HEK293 (cell line): ENCODE measurements around the gene HOXD3.

ENCODE experiments used
- GLIS2 ChIP-seq: fragments of 450-650 bp; formaldehyde crosslinking; IDR thresholded peaks from 2 replicates; pipeline ENCODE4 v1.5.1; 2016; ENCODE audit warnings: missing biosample characterization, missing genetic modification characterization
- KLF1 ChIP-seq: fragments of 450-650 bp; formaldehyde crosslinking; IDR thresholded peaks from 2 replicates; pipeline ENCODE4 v1.5.1; 2016; ENCODE audit warnings: missing biosample characterization, missing genetic modification characterization
- KLF9 ChIP-seq: fragments of 450-650 bp; formaldehyde crosslinking; IDR thresholded peaks from 2 replicates; pipeline ENCODE4 v1.5.1; 2016; ENCODE audit warnings: missing biosample characterization, missing genetic modification characterization, low read depth
- MYNN ChIP-seq: fragments of 450-650 bp; formaldehyde crosslinking; IDR thresholded peaks from 2 replicates; pipeline ENCODE4 v1.5.1; 2016; ENCODE audit warnings: missing biosample characterization, missing genetic modification characterization, borderline replicate concordance
- TCF7L2 ChIP-seq: IDR thresholded peaks from 2 replicates; pipeline ENCODE4 v1.6.1; 2011; ENCODE audit warnings: low read depth, mild to moderate bottlenecking, inconsistent platforms, low read length, moderate library complexity, borderline replicate concordance
- ZBTB17 ChIP-seq: fragments of 450-650 bp; formaldehyde crosslinking; IDR thresholded peaks from 2 replicates; pipeline ENCODE4 v1.5.1; 2016; ENCODE audit warnings: missing biosample characterization, missing genetic modification characterization
- ZBTB6 ChIP-seq: fragments of 450-650 bp; formaldehyde crosslinking; IDR thresholded peaks from 2 replicates; pipeline ENCODE4 v1.5.1; 2017; ENCODE audit warnings: missing biosample characterization, missing genetic modification characterization
- ZBTB8A ChIP-seq: fragments of 450-650 bp; formaldehyde crosslinking; IDR thresholded peaks from 2 replicates; pipeline ENCODE4 v1.5.1; 2016; ENCODE audit warnings: missing biosample characterization, missing genetic modification characterization
- ZNF138 ChIP-seq: fragments of 450-650 bp; formaldehyde crosslinking; IDR thresholded peaks from 2 replicates; pipeline ENCODE4 v1.5.1; 2016; ENCODE audit warnings: missing biosample characterization, missing genetic modification characterization, borderline replicate concordance
- ZNF148 ChIP-seq: fragments of 450-650 bp; formaldehyde crosslinking; IDR thresholded peaks from 2 replicates; pipeline ENCODE4 v1.5.0; 2017; ENCODE audit warnings: missing biosample characterization, missing genetic modification characterization, borderline replicate concordance
- ZNF19 ChIP-seq: fragments of 450-650 bp; formaldehyde crosslinking; IDR thresholded peaks from 2 replicates; pipeline ENCODE4; 2016; ENCODE audit warnings: missing biosample characterization, missing genetic modification characterization, low read depth
- ZNF202 ChIP-seq: fragments of 450-650 bp; formaldehyde crosslinking; IDR thresholded peaks from 2 replicates; pipeline ENCODE4 v1.5.1; 2016; ENCODE audit warnings: missing biosample characterization, missing genetic modification characterization, borderline replicate concordance
- ZNF214 ChIP-seq: fragments of 450-650 bp; formaldehyde crosslinking; IDR thresholded peaks from 2 replicates; pipeline ENCODE4 v1.5.1; 2017; ENCODE audit warnings: missing biosample characterization, mild to moderate bottlenecking, missing genetic modification characterization, borderline replicate concordance
- ZNF223 ChIP-seq: fragments of 450-650 bp; formaldehyde crosslinking; IDR thresholded peaks from 2 replicates; pipeline ENCODE4 v1.5.1; 2016; ENCODE audit warnings: missing biosample characterization, missing genetic modification characterization
- ZNF239 ChIP-seq: fragments of 450-650 bp; formaldehyde crosslinking; IDR thresholded peaks from 2 replicates; pipeline ENCODE4 v1.5.1; 2016; ENCODE audit warnings: missing biosample characterization, missing genetic modification characterization
- ZNF24 ChIP-seq: fragments of 450-650 bp; formaldehyde crosslinking; IDR thresholded peaks from 2 replicates; pipeline ENCODE4 v1.5.1; 2016; ENCODE audit warnings: missing biosample characterization, missing genetic modification characterization
- ZNF366 ChIP-seq: fragments of 450-650 bp; formaldehyde crosslinking; conservative IDR thresholded peaks from 2 replicates; pipeline ENCODE4 v1.5.1; 2016; ENCODE audit warnings: missing biosample characterization, missing genetic modification characterization
- ZNF391 ChIP-seq: fragments of 450-650 bp; formaldehyde crosslinking; IDR thresholded peaks from 2 replicates; pipeline ENCODE4 v1.5.1; 2016; ENCODE audit warnings: low read depth, missing biosample characterization, missing genetic modification characterization, borderline replicate concordance
- ZNF394 ChIP-seq: fragments of 450-650 bp; formaldehyde crosslinking; IDR thresholded peaks from 2 replicates; pipeline ENCODE4 v1.5.1; 2016; ENCODE audit warnings: missing biosample characterization, missing genetic modification characterization, mild to moderate bottlenecking, moderate library complexity, borderline replicate concordance
- ZNF404 ChIP-seq: fragments of 450-650 bp; formaldehyde crosslinking; IDR thresholded peaks from 2 replicates; pipeline ENCODE4 v1.5.1; 2017; ENCODE audit warnings: missing biosample characterization, missing genetic modification characterization
- ZNF416 ChIP-seq: fragments of 450-650 bp; formaldehyde crosslinking; IDR thresholded peaks from 2 replicates; pipeline ENCODE4 v1.5.1; 2016; ENCODE audit warnings: missing biosample characterization, missing genetic modification characterization
- ZNF48 ChIP-seq: fragments of 450-650 bp; formaldehyde crosslinking; IDR thresholded peaks from 2 replicates; pipeline ENCODE4 v1.5.1; 2016; ENCODE audit warnings: missing biosample characterization, missing genetic modification characterization
- ZNF521 ChIP-seq: fragments of 450-650 bp; formaldehyde crosslinking; IDR thresholded peaks from 2 replicates; pipeline ENCODE4 v1.5.1; 2017; ENCODE audit warnings: missing biosample characterization, mild to moderate bottlenecking, missing genetic modification characterization
- ZNF549 ChIP-seq: fragments of 450-650 bp; IDR thresholded peaks from 2 replicates; pipeline ENCODE4 v1.5.1; 2018; ENCODE audit warnings: missing biosample characterization, missing genetic modification characterization, mild to moderate bottlenecking, inconsistent platforms, moderate library complexity
- ZNF555 ChIP-seq: fragments of 450-650 bp; formaldehyde crosslinking; conservative IDR thresholded peaks from 2 replicates; pipeline ENCODE4 v1.5.1; 2017; ENCODE audit warnings: missing biosample characterization, mild to moderate bottlenecking, missing genetic modification characterization, inconsistent platforms
- ZNF596 ChIP-seq: fragments of 450-650 bp; IDR thresholded peaks from 2 replicates; pipeline ENCODE4 v1.5.0; 2018; ENCODE audit warnings: missing biosample characterization, mild to moderate bottlenecking, missing genetic modification characterization, moderate library complexity
- ZNF624 ChIP-seq: fragments of 450-650 bp; formaldehyde crosslinking; IDR thresholded peaks from 2 replicates; pipeline ENCODE4 v1.5.1; 2017; ENCODE audit warnings: missing biosample characterization, missing genetic modification characterization
- ZNF626 ChIP-seq: fragments of 450-650 bp; sonication (Bioruptor Pico); formaldehyde crosslinking; IDR thresholded peaks from 2 replicates; pipeline ENCODE4 v1.5.1; 2018; ENCODE audit warnings: missing biosample characterization, missing genetic modification characterization, inconsistent platforms
- ZNF660 ChIP-seq: fragments of 450-650 bp; IDR thresholded peaks from 2 replicates; pipeline ENCODE4 v1.5.1; 2018; ENCODE audit warnings: missing biosample characterization, mild to moderate bottlenecking, missing genetic modification characterization
- ZNF670 ChIP-seq: fragments of 450-650 bp; formaldehyde crosslinking; IDR thresholded peaks from 2 replicates; pipeline ENCODE4 v1.5.1; 2016; ENCODE audit warnings: missing biosample characterization, missing genetic modification characterization, low read depth
- ZNF747 ChIP-seq: fragments of 450-650 bp; formaldehyde crosslinking; IDR thresholded peaks from 2 replicates; pipeline ENCODE4 v1.5.1; 2016; ENCODE audit warnings: missing biosample characterization, missing genetic modification characterization
- ZNF76 ChIP-seq: fragments of 450-650 bp; formaldehyde crosslinking; IDR thresholded peaks from 2 replicates; pipeline ENCODE4; 2016; ENCODE audit warnings: low read depth, missing biosample characterization, missing genetic modification characterization, borderline replicate concordance
- ZNF768 ChIP-seq: fragments of 450-650 bp; formaldehyde crosslinking; IDR thresholded peaks from 2 replicates; pipeline ENCODE4 v1.5.1; 2018; ENCODE audit warnings: missing biosample characterization, mild to moderate bottlenecking, missing genetic modification characterization
- ZNF777 ChIP-seq: fragments of 450-650 bp; formaldehyde crosslinking; IDR thresholded peaks from 2 replicates; pipeline ENCODE4 v1.5.1; 2017; ENCODE audit warnings: missing biosample characterization, missing genetic modification characterization, borderline replicate concordance
- ZNF792 ChIP-seq: fragments of 450-650 bp; formaldehyde crosslinking; IDR thresholded peaks from 2 replicates; pipeline ENCODE4 v1.5.1; 2016; ENCODE audit warnings: missing biosample characterization, missing genetic modification characterization
- ZSCAN30 ChIP-seq: fragments of 450-650 bp; IDR thresholded peaks from 2 replicates; pipeline ENCODE4 v1.5.1; 2018; ENCODE audit warnings: missing biosample characterization, mild to moderate bottlenecking, missing genetic modification characterization, moderate library complexity
- TF ChIP-seq, protein P1 (sequence below): fragments of 450-650 bp; formaldehyde crosslinking; IDR thresholded peaks from 2 replicates; pipeline ENCODE4 v1.5.1; 2017; ENCODE audit warnings: missing biosample characterization, missing genetic modification characterization

The HOXD3 gene

GRCh38 chr2:176140513-176141317 lies 16.4 kb upstream of the HOXD3 start (continued):
- TF ChIP-seq TCF7L2 (no peak), ZNF214 (tag by site-specific recombination) (no peak), ZNF366 (tag by site-specific recombination) (peak; percentile 63), ZNF76 (tag by site-specific recombination) (no peak; the same call in 1 of the 2 replicates), GLIS2 (tag by site-specific recombination) (peak; percentile 40), ZNF596 (tag by site-specific recombination) (no peak), ZNF48 (no peak), ZNF660 (peak; percentile 42; the same call in 1 of the 2 replicates), ZNF670 (no peak), ZNF777 (tag by site-specific recombination) (no peak), ZNF416 (tag by site-specific recombination) (no peak), ZNF202 (no peak), ZNF239 (tag by site-specific recombination) (no peak), ZNF555 (tag by site-specific recombination) (no peak), ZBTB6 (no peak), MYNN (tag by site-specific recombination) (no peak), ZNF521 (tag by site-specific recombination) (no peak), ZBTB8A (tag by site-specific recombination) (0 out of 2 replicates have a peak, but pooled peaks have one; percentile 14), ZNF24 (tag by site-specific recombination) (no peak), ZNF549 (no peak), ZSCAN30 (tag by site-specific recombination) (no peak), ZNF391 (tag by site-specific recombination) (no peak), ZNF626 (tag by site-specific recombination) (no peak), ZNF768 (tag by site-specific recombination) (no peak), ZNF223 (no peak), ZNF792 (no peak), ZNF394 (tag by site-specific recombination) (peak; percentile 42; the same call in 1 of the 2 replicates), ZNF747 (tag by site-specific recombination) (no peak), ZNF19 (tag by site-specific recombination) (no peak), ZNF624 (no peak), KLF9 (peak; percentile 37; the same call in 1 of the 2 replicates), ZNF148 (tag by site-specific recombination) (no peak), KLF1 (tag by site-specific recombination) (0 out of 2 replicates have a peak, but pooled peaks have one; percentile 16), ZBTB17 (tag by site-specific recombination) (peak; percentile 48; the same call in 1 of the 2 replicates), ZNF404 (tag by site-specific recombination) (no peak), ZNF138 (no peak)
- TF ChIP-seq, protein P1, sequence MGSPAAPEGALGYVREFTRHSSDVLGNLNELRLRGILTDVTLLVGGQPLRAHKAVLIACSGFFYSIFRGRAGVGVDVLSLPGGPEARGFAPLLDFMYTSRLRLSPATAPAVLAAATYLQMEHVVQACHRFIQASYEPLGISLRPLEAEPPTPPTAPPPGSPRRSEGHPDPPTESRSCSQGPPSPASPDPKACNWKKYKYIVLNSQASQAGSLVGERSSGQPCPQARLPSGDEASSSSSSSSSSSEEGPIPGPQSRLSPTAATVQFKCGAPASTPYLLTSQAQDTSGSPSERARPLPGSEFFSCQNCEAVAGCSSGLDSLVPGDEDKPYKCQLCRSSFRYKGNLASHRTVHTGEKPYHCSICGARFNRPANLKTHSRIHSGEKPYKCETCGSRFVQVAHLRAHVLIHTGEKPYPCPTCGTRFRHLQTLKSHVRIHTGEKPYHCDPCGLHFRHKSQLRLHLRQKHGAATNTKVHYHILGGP (tag by site-specific recombination), result no peak
